Measurements from ENCODE around the gene FABP6. TPM values are rescaled to one million over a fixed set of nuclear protein-coding genes. Genes with fewer than 3 reads are reported as not detected.

The FABP6 gene
- total RNA-seq, 1 experiment from 2014 or later, result 2.9 TPM

GRCh38 chr5:160272264-160272663 is 43.0 kb downstream of the FABP6 start:
- Mint-ChIP-seq H3K4me1 (peaks cover 43% of the 10 kb centered on the region), H3K27ac (peak overlapping the region; percentile 95), H3K4me3 (no peak overlapping the region), H3K9me3 (no peaks in the 10 kb centered on the region), H3K36me3 (peaks cover 32% of the 10 kb centered on the region), H3K27me3 (ENCODE audit: low read depth) (no peaks in the 10 kb centered on the region)
- ChIA-PET POLR2A (interaction anchor here (0.6 kb wide), 1 partner anchor 69 kb away, joined by 3 read pairs; no protein-coding TSS in a partner anchor), CTCF (interaction anchor here (1.0 to 1.6 kb wide), 5 partner anchors 10 to 251 kb away, joined by 3 to 10 read pairs (median 4); no protein-coding TSS in a partner anchor)
- ATAC-seq (peak; percentile 45), DNase-seq (ENCODE audit: low spot score) (no peak)
- no peak for TF ChIP-seq E2F4 (CRISPR knock-in tag; IDR thresholded peaks at IDR 0.05; ENCODE audit: borderline replicate concordance, low read depth)
- no peak for TF ChIP-seq SMAD3 (CRISPR knock-in tag; IDR thresholded peaks at IDR 0.05; ENCODE audit: borderline replicate concordance)
- no peak for TF ChIP-seq ZNF425 (CRISPR knock-in tag; conservative IDR thresholded peaks at IDR 0.05)
- TF ChIP-seq SP1 (CRISPR knock-in tag; conservative IDR thresholded peaks at IDR 0.05), result no peak
- no peak for TF ChIP-seq AR (CRISPR knock-in tag; IDR thresholded peaks at IDR 0.05)
- TF ChIP-seq ZNF263 (CRISPR knock-in tag; IDR thresholded peaks at IDR 0.05; ENCODE audit: low read depth), result no peak
- no peak for TF ChIP-seq NFATC4 (CRISPR knock-in tag; IDR thresholded peaks at IDR 0.05)
- no peak for TF ChIP-seq MLX (CRISPR knock-in tag; IDR thresholded peaks at IDR 0.05)
- no peak for TF ChIP-seq ZBTB43 (CRISPR knock-in tag; IDR thresholded peaks at IDR 0.05)

- DNase-seq (ENCODE audit: low spot score) (no peak), ATAC-seq (no peak)
- no peaks in the 10 kb centered on the region for H3K9me3 Mint-ChIP-seq
- peaks cover 37% of the 10 kb centered on the region for H3K4me1 Mint-ChIP-seq
- H3K36me3 Mint-ChIP-seq, result peaks cover 34% of the 10 kb centered on the region
- POLR2A ChIA-PET, result no interaction called here
- peak overlapping the region; percentile 95; the same call in 1 of the 2 replicates for H3K27ac Mint-ChIP-seq
- no peak overlapping the region for H3K4me3 Mint-ChIP-seq
- CTCF ChIA-PET, result interaction anchor here (0.7 to 1.5 kb wide), 3 partner anchors 72 to 251 kb away, joined by 3 to 4 read pairs (median 3); no protein-coding TSS in a partner anchor
- TF ChIP-seq SP1 (CRISPR knock-in tag; conservative IDR thresholded peaks at IDR 0.05) (no peak), GABPB1 (CRISPR knock-in tag; IDR thresholded peaks at IDR 0.05) (no peak), GTF2I (CRISPR knock-in tag; conservative IDR thresholded peaks at IDR 0.05) (no peak), TEAD4 (CRISPR knock-in tag; IDR thresholded peaks at IDR 0.05) (no peak), IRF2 (CRISPR knock-in tag; IDR thresholded peaks at IDR 0.05; ENCODE audit: borderline replicate concordance, low read depth) (no peak), ATF1 (CRISPR knock-in tag; IDR thresholded peaks at IDR 0.05) (no peak), ESRRA (CRISPR knock-in tag; IDR thresholded peaks at IDR 0.05; ENCODE audit: borderline replicate concordance) (no peak), ELF4 (CRISPR knock-in tag; IDR thresholded peaks at IDR 0.05; ENCODE audit: low read depth) (no peak), E2F1 (CRISPR knock-in tag; IDR thresholded peaks at IDR 0.05) (no peak), MYBL2 (CRISPR knock-in tag; IDR thresholded peaks at IDR 0.05) (no peak)
- no peaks in the 10 kb centered on the region for H3K27me3 Mint-ChIP-seq (ENCODE audit: low read depth)
Measured at GRCh38 chr5:160272889-160273288, 43.6 kb downstream of the FABP6 start.
